ENCODE results near the gene FJX1. TPM values are rescaled to one million over a fixed set of nuclear protein-coding genes. Genes with fewer than 3 reads are reported as not detected.

FJX1 gene
- total RNA-seq, 1 donor from 2014 or later: 1.5 TPM

Other genes with a start within 250 kb of the FJX1 start
- 3.4 TPM for gene SLC1A2, start 198.9 kb upstream of the FJX1 start, total RNA-seq
- 5.6 TPM for gene PAMR1, start 92.8 kb upstream of the FJX1 start, total RNA-seq
- gene TRIM44, start 44.3 kb downstream of the FJX1 start, total RNA-seq: 62.8 TPM